K562 (cell line): ENCODE results near the gene BBC3.
A peak's percentile ranks its signal among the peaks of the same experiment; 100 is the strongest.

Experiments used
- CTCF ChIP-seq, 3 experiments: IDR thresholded peaks in 2 of 3; conservative IDR thresholded peaks in 1 of 3; 2 replicates each; pipeline ENCODE4 v1.5.1; 2011 to 2012; ENCODE audit warnings: low read length in 3 of 3, mild to moderate bottlenecking in 3 of 3, control low read depth in 2 of 3, improper control_type of control experiment in 1 of 3, inconsistent platforms in 1 of 3, low read depth in 1 of 3, mixed read lengths in 1 of 3, moderate library complexity in 1 of 3; ENCODE audit not compliant: insufficient read depth in 2 of 3
- EZH2 ChIP-seq: IDR thresholded peaks from 2 replicates; pipeline ENCODE4 v1.6.1; 2012; ENCODE audit warnings: low read depth, mild to moderate bottlenecking, inconsistent platforms, low read length, borderline replicate concordance
- JUND ChIP-seq, 2 experiments: IDR thresholded peaks; 2 replicates in 1 of 2; 3 replicates in 1 of 2; pipeline ENCODE4 v1.6.1; 2011; ENCODE audit warnings: borderline replicate concordance in 2 of 2, low read depth in 2 of 2, low read length in 2 of 2, improper control_type of control experiment in 1 of 2, missing biosample characterization in 1 of 2, missing genetic modification characterization in 1 of 2, missing genetic modification reagents in 1 of 2
- KLF13 ChIP-seq: fragments of 450-650 bp; IDR thresholded peaks from 2 replicates; pipeline ENCODE4 v1.6.1; 2016; ENCODE audit warnings: missing genetic modification characterization, low read depth, mild to moderate bottlenecking, missing compliant biosample characterization, moderate library complexity, borderline replicate concordance
- MAFF ChIP-seq: IDR thresholded peaks from 2 replicates; pipeline ENCODE4 v1.6.1; 2012; ENCODE audit warnings: low read length, improper control_type of control experiment
- POLR2AphosphoS2 ChIP-seq: IDR thresholded peaks from 2 replicates; pipeline ENCODE4 v1.6.1; 2012; ENCODE audit warnings: low read length, improper control_type of control experiment
- ZBED1 ChIP-seq: IDR thresholded peaks from 2 replicates; pipeline ENCODE4 v1.6.1; 2014
- ZFP30 ChIP-seq: fragments of 250-450 bp; sonication (Bioruptor Pico); IDR thresholded peaks from 2 replicates; pipeline ENCODE4 v1.8.0; 2022; ENCODE audit warnings: moderate library complexity, mild to moderate bottlenecking, inconsistent platforms, borderline replicate concordance
- ZFP91 ChIP-seq: sonication (generic); formaldehyde crosslinking; IDR thresholded peaks from 2 replicates; pipeline ENCODE4 v1.8.0; 2022; ENCODE audit warnings: mild to moderate bottlenecking, missing genetic modification reagents
- ZNF263 ChIP-seq: sonication (generic); formaldehyde crosslinking; IDR thresholded peaks from 2 replicates; pipeline ENCODE4 v1.8.0; 2022; ENCODE audit warnings: mild to moderate bottlenecking, missing genetic modification reagents, borderline replicate concordance

DNA sequence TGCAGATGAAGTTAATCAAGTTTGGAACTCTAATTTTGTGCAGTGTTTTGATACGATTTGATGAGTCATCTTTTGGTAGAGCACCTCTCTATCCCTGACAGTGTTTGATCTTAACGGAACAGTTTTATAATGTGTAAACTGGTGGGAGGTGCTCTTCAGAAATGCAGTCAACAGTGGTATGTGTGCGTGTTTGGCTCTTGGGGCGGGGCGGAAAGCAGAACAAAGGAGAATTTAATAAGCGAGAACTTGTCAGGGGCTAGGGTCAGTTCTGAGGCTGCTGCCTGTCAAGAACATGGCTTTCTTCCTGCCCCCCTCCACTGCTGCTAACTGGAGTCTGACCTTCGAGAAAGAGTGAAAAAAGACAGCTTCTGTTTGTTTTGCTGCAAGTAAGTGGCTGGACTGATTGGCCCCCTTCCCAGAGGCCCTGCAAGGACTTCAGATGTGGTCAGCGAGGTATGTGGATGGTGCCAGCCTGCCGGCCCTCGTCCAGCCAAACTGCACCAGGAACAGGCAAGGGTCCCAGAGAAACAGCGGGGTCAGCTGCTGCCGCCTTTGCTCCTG is 40.8 kb downstream of the BBC3 start:
- no peak for TF ChIP-seq ZFP30 (CRISPR knock-in tag)
- TF ChIP-seq KLF13 (tag): no peak
- TF ChIP-seq ZNF263 (CRISPR knock-in tag): no peak
- no peak for TF ChIP-seq CTCF (IDR thresholded peaks at IDR 0.05 in 2 of 3, conservative IDR thresholded peaks at IDR 0.05 in 1 of 3; ENCODE audit: insufficient read depth in 2 of 3, low read depth in 1 of 3, low read length in 3 of 3)
- peak; percentile 64 for TF ChIP-seq MAFF
- TF ChIP-seq ZFP91 (CRISPR knock-in tag): no peak
- no peak for TF ChIP-seq ZBED1
- no peak for TF ChIP-seq JUND (IDR thresholded peaks at IDR 0.05; ENCODE audit: borderline replicate concordance, low read depth, low read length)
- no peak; the same call in 2 of the 3 replicates for TF ChIP-seq JUND (tag; IDR thresholded peaks at IDR 0.05; ENCODE audit: borderline replicate concordance, low read depth, low read length)
- no peak for TF ChIP-seq EZH2
- no peak for TF ChIP-seq POLR2AphosphoS2
